Activated T-helper 2 cell treated with anti-CD3 and anti-CD28 coated beads, Interferon-gamma antibody, Interleukin-2, Interleukin-4, amounts not matched to agents 10 μg/mL and 5 μg/mL and 100 μg/mL, durations not matched to agents 14 hours and 24 hours and 36 hours (primary cell): ENCODE data around the gene GRK3. TPM values are rescaled to one million over a fixed set of nuclear protein-coding genes. Genes with fewer than 3 reads are reported as not detected.
"Not testable (repeated sequence)": the region's sequence is repeated elsewhere in the genome, so short reads cannot be mapped to it uniquely, and the experiment has no call there.

ENCODE experiments used
- DNase-seq: peaks from one replicate; pipeline ENCODE4 v3.0.0; 2021; ENCODE audit warnings: low spot score
- H3K27ac Mint-ChIP-seq: one replicate; pipeline ENCODE4 v1.8.0; 2021; ENCODE audit warnings: mixed read lengths
- H3K27me3 Mint-ChIP-seq: one replicate; pipeline ENCODE4 v1.8.0; 2021; ENCODE audit warnings: low read depth, mixed read lengths
- H3K36me3 Mint-ChIP-seq: one replicate; pipeline ENCODE4 v1.8.0; 2021; ENCODE audit warnings: low read depth, mixed read lengths
- H3K4me1 Mint-ChIP-seq: one replicate; pipeline ENCODE4 v1.8.0; 2021; ENCODE audit warnings: low read depth, mixed read lengths
- H3K4me3 Mint-ChIP-seq: one replicate; pipeline ENCODE4 v1.8.0; 2021; ENCODE audit warnings: low read depth, mild to moderate bottlenecking, moderate library complexity, mixed read lengths
- H3K9me3 Mint-ChIP-seq: one replicate; pipeline ENCODE4 v1.8.0; 2021; ENCODE audit warnings: mixed read lengths
- intact Hi-C: fragments of 100-400 bp; cut with micrococcal nuclease; formaldehyde crosslinking; loops from one replicate; pipeline ENCODE4 v1.15.1; 2023
- total RNA-seq: library from RNA; stranded (reverse); gene quantifications from 2 replicates; pipeline ENCODE4 v1.2.3, GENCODE V29; 2022

Gene GRK3
- total RNA-seq, 1 donor from 2014 or later = 60.2 TPM

GRCh38 chr22:25702571-25703167, 138.2 kb downstream of the GRK3 start:
- Mint-ChIP-seq H3K4me1 (peaks cover 58% of the 10 kb centered on the region), H3K9me3 (no peaks in the 10 kb centered on the region), H3K27ac (peak overlapping the region; percentile 85), H3K4me3 (peak overlapping the region; percentile 59), H3K36me3 (peaks cover 80% of the 10 kb centered on the region), H3K27me3 (no peaks in the 10 kb centered on the region)
- DNase-seq = peak; percentile 47
- intact Hi-C loops = loop anchor here (1.0 to 2.0 kb wide), 8 partner anchors 24 to 240 kb away; no protein-coding TSS in a partner anchor

GRCh38 chr22:25704701-25705100, 140.2 kb downstream of the GRK3 start:
- H3K4me3 Mint-ChIP-seq = no peak overlapping the region
- no peak for DNase-seq
- intact Hi-C loops = no loop called here
- H3K4me1 Mint-ChIP-seq = peaks cover 63% of the 10 kb centered on the region
- no peaks in the 10 kb centered on the region for H3K27me3 Mint-ChIP-seq
- H3K9me3 Mint-ChIP-seq = no peaks in the 10 kb centered on the region
- peaks cover 80% of the 10 kb centered on the region for H3K36me3 Mint-ChIP-seq
- H3K27ac Mint-ChIP-seq = peak overlapping the region; percentile 51

GRCh38 chr22:25706197-25706596, 141.7 kb downstream of the GRK3 start:
- Mint-ChIP-seq H3K9me3 (no peaks in the 10 kb centered on the region), H3K27me3 (no peaks in the 10 kb centered on the region), H3K4me3 (no peak overlapping the region), H3K36me3 (peaks cover 82% of the 10 kb centered on the region), H3K4me1 (peaks cover 64% of the 10 kb centered on the region), H3K27ac (no peak overlapping the region)
- DNase-seq = no peak
- intact Hi-C loops = no loop called here

GRCh38 chr22:25708430-25708829, 144.0 kb downstream of the GRK3 start:
- H3K4me1 Mint-ChIP-seq = peaks cover 55% of the 10 kb centered on the region
- H3K27ac Mint-ChIP-seq = peak overlapping the region; percentile 80
- H3K27me3 Mint-ChIP-seq, DNase-seq, H3K9me3 Mint-ChIP-seq, intact Hi-C loops, H3K4me3 Mint-ChIP-seq: not testable (repeated sequence)
- peaks cover 86% of the 10 kb centered on the region for H3K36me3 Mint-ChIP-seq

GRCh38 chr22:25709758-25710157, 145.3 kb downstream of the GRK3 start:
- Mint-ChIP-seq H3K9me3 (no peaks in the 10 kb centered on the region), H3K36me3 (peaks cover 85% of the 10 kb centered on the region), H3K4me1 (peaks cover 44% of the 10 kb centered on the region), H3K27me3 (no peaks in the 10 kb centered on the region), H3K27ac (peak overlapping the region; percentile 91), H3K4me3 (peak overlapping the region; percentile 16)
- peak; percentile 43 for DNase-seq
- intact Hi-C loops = no loop called here

GRCh38 chr22:25710501-25710900, 146.0 kb downstream of the GRK3 start:
- DNase-seq = no peak
- no peaks in the 10 kb centered on the region for H3K9me3 Mint-ChIP-seq
- H3K4me3 Mint-ChIP-seq = no peak overlapping the region
- H3K36me3 Mint-ChIP-seq = peaks cover 85% of the 10 kb centered on the region
- no peaks in the 10 kb centered on the region for H3K27me3 Mint-ChIP-seq
- peaks cover 38% of the 10 kb centered on the region for H3K4me1 Mint-ChIP-seq
- peak overlapping the region; percentile 91 for H3K27ac Mint-ChIP-seq
- intact Hi-C loops = no loop called here

- H3K36me3 Mint-ChIP-seq = peaks cover 85% of the 10 kb centered on the region
- no peaks in the 10 kb centered on the region for H3K27me3 Mint-ChIP-seq
- intact Hi-C loops = no loop called here
- H3K27ac Mint-ChIP-seq = peak overlapping the region; percentile 65
- H3K4me1 Mint-ChIP-seq = peaks cover 33% of the 10 kb centered on the region
- H3K4me3 Mint-ChIP-seq = no peak overlapping the region
- DNase-seq = no peak
- H3K9me3 Mint-ChIP-seq = no peaks in the 10 kb centered on the region
Measured at GRCh38 chr22:25711491-25711890, 147.0 kb downstream of the GRK3 start.

GRCh38 chr22:25712661-25713400, 148.4 kb downstream of the GRK3 start:
- H3K4me3 Mint-ChIP-seq = no peak overlapping the region
- H3K27me3 Mint-ChIP-seq = no peaks in the 10 kb centered on the region
- peaks cover 83% of the 10 kb centered on the region for H3K36me3 Mint-ChIP-seq
- no peak for DNase-seq
- peak overlapping the region; percentile 52 for H3K27ac Mint-ChIP-seq
- peaks cover 32% of the 10 kb centered on the region for H3K4me1 Mint-ChIP-seq
- no peaks in the 10 kb centered on the region for H3K9me3 Mint-ChIP-seq
- intact Hi-C loops = no loop called here

GRCh38 chr22:25714070-25714469, 149.6 kb downstream of the GRK3 start:
- peaks cover 36% of the 10 kb centered on the region for H3K4me1 Mint-ChIP-seq
- intact Hi-C loops = no loop called here
- peaks cover 91% of the 10 kb centered on the region for H3K36me3 Mint-ChIP-seq
- no peak overlapping the region for H3K4me3 Mint-ChIP-seq
- no peaks in the 10 kb centered on the region for H3K27me3 Mint-ChIP-seq
- no peak overlapping the region for H3K27ac Mint-ChIP-seq
- no peak for DNase-seq
- H3K9me3 Mint-ChIP-seq = no peaks in the 10 kb centered on the region

- Mint-ChIP-seq H3K9me3 (no peaks in the 10 kb centered on the region), H3K4me3 (no peak overlapping the region), H3K4me1 (peaks cover 33% of the 10 kb centered on the region), H3K36me3 (peaks cover 91% of the 10 kb centered on the region), H3K27ac (peak overlapping the region; percentile 33), H3K27me3 (no peaks in the 10 kb centered on the region)
- intact Hi-C loops = no loop called here
- no peak for DNase-seq
Measured at GRCh38 chr22:25714739-25715138, 150.3 kb downstream of the GRK3 start.

GRCh38 chr22:25716637-25717036, 152.2 kb downstream of the GRK3 start:
- intact Hi-C loops = no loop called here
- H3K27ac Mint-ChIP-seq = no peak overlapping the region
- H3K4me1 Mint-ChIP-seq = peaks cover 20% of the 10 kb centered on the region
- H3K4me3 Mint-ChIP-seq = no peak overlapping the region
- no peaks in the 10 kb centered on the region for H3K9me3 Mint-ChIP-seq
- H3K27me3 Mint-ChIP-seq = no peaks in the 10 kb centered on the region
- DNase-seq = no peak
- H3K36me3 Mint-ChIP-seq = peaks cover 86% of the 10 kb centered on the region

- H3K4me3 Mint-ChIP-seq = no peak overlapping the region
- peak overlapping the region; percentile 58 for H3K27ac Mint-ChIP-seq
- no peaks in the 10 kb centered on the region for H3K9me3 Mint-ChIP-seq
- H3K36me3 Mint-ChIP-seq = peaks cover 88% of the 10 kb centered on the region
- peaks cover 18% of the 10 kb centered on the region for H3K4me1 Mint-ChIP-seq
- no peaks in the 10 kb centered on the region for H3K27me3 Mint-ChIP-seq
- no peak for DNase-seq
- intact Hi-C loops = no loop called here
Measured at GRCh38 chr22:25718135-25718840, 153.8 kb downstream of the GRK3 start.

- Mint-ChIP-seq H3K4me1 (peaks cover 39% of the 10 kb centered on the region), H3K27ac (no peak overlapping the region), H3K4me3 (no peak overlapping the region), H3K9me3 (no peaks in the 10 kb centered on the region), H3K27me3 (no peaks in the 10 kb centered on the region), H3K36me3 (peaks cover 75% of the 10 kb centered on the region)
- intact Hi-C loops = no loop called here
- DNase-seq = no peak
Measured at GRCh38 chr22:25722223-25722622, 157.7 kb downstream of the GRK3 start.
